ENCODE results near the gene LINC01488. TPM values are rescaled to one million over a fixed set of nuclear protein-coding genes. Genes with fewer than 3 reads are reported as not detected.

Gene LINC01488
- total and polyA plus RNA-seq, 9 of the 15 experiments (the other 6 are each of a cell fraction or from before 2014, with no cell fraction given), result not detected

GRCh38 chr11:69449320-69450063 lies 32.0 kb upstream of the LINC01488 start:
- H4K20me1 ChIP-seq (replicated peaks; ENCODE audit: control insufficient read depth, insufficient read depth, low read length), result no peaks in the 10 kb centered on the region
- peak overlapping the region; percentile 40 to 46 for H3K9ac ChIP-seq (ENCODE audit: insufficient read depth in 1 of 2, low read depth in 2 of 2, low read length in 2 of 2)
- H3K9me1 ChIP-seq (ENCODE audit: control insufficient read depth, insufficient read depth, low read length), result peaks cover 4% of the 10 kb centered on the region
- DNase-seq (ENCODE audit: extremely low read depth in 1 of 4, low spot score in 3 of 4) (peak; percentile 77 to 93 (median 88)), ATAC-seq (peak; percentile 86), FAIRE-seq (peak; percentile 86)
- intact Hi-C loops (cut with micrococcal nuclease) (loop anchor here (10.0 kb wide), 1 partner anchor 315 kb away; no protein-coding TSS in a partner anchor), in situ Hi-C loops (cut with MboI) (loop anchor here (5.0 kb wide), 1 partner anchor 193 kb away; the partner anchor contains the start of gene CCND1)
- no TSS peak for BruUV-seq (replicated peaks)
- H3K27ac ChIP-seq (ENCODE audit: extremely low read depth, low read depth, low read length), result peak overlapping the region; percentile 67
- H3K36me3 ChIP-seq (ENCODE audit: control insufficient read depth, insufficient read depth, low read length), result no peaks in the 10 kb centered on the region
- ChIA-PET CTCF (ENCODE audit: low intra/inter-chr PET ratio) (no interaction called here), POLR2A (no interaction called here)
- H3K4me2 ChIP-seq (ENCODE audit: insufficient read depth, low read length), result peak overlapping the region; percentile 62
- peak overlapping the region; percentile 73 for H2AFZ ChIP-seq (ENCODE audit: low read depth, low read length)
- H3K27me3 ChIP-seq (ENCODE audit: control insufficient read depth in 2 of 2, insufficient read depth in 2 of 2, low read length in 2 of 2), result no peaks in the 10 kb centered on the region
- no peak overlapping the region for H3K4me3 ChIP-seq
- 19% methylated on average over 29 of the region's 29 CpGs for WGBS (ENCODE audit: insufficient coverage, low coverage, missing lambda C conversion rate)
- peaks cover 40 to 50% of the 10 kb centered on the region in 2 experiments for H3K4me1 ChIP-seq (replicated peaks in 1 of 2; ENCODE audit: control insufficient read depth in 2 of 2, insufficient read depth in 2 of 2, low read length in 2 of 2)
- no peaks in the 10 kb centered on the region for H3K9me3 ChIP-seq (replicated peaks; ENCODE audit: control insufficient read depth, insufficient read depth, low read depth, low read length)
- no peaks in the 10 kb centered on the region for H3K79me2 ChIP-seq (ENCODE audit: control insufficient read depth, insufficient read depth, low read length)
- TF ChIP-seq TARDBP (IDR thresholded peaks at IDR 0.05) (0 out of 2 replicates have a peak, but pooled peaks have one; percentile 19), NR0B1 (IDR thresholded peaks at IDR 0.05; ENCODE audit: partially characterized antibody) (no peak), PBX2 (CRISPR knock-in tag; IDR thresholded peaks at IDR 0.05; ENCODE audit: low read depth) (no peak), PBX2 (tag; conservative IDR thresholded peaks at IDR 0.05; ENCODE audit: low read depth) (no peak), ZNF518B (CRISPR knock-in tag; IDR thresholded peaks at IDR 0.05) (no peak), TAF15 (IDR thresholded peaks at IDR 0.05; ENCODE audit: low read depth, low read length) (no peak), NUFIP1 (IDR thresholded peaks at IDR 0.05; ENCODE audit: partially characterized antibody) (no peak), U2AF1 (optimal IDR thresholded peaks at IDR 0.05; ENCODE audit: low read depth, low read length) (no peak), RNF2 (IDR thresholded peaks at IDR 0.05) (peak; percentile 86), ZNF830 (CRISPR knock-in tag; IDR thresholded peaks at IDR 0.05) (no peak), CREM (IDR thresholded peaks at IDR 0.05; ENCODE audit: low read depth) (peak; percentile 75), RBBP5 (IDR thresholded peaks at IDR 0.05; ENCODE audit: borderline replicate concordance, insufficient read depth, low read length, poor library complexity, severe bottlenecking) (peak; percentile 45), IRF9 (tag; IDR thresholded peaks at IDR 0.05) (no peak)

Data from K562 (cell line).